HEK293T (cell line): Measurements from ENCODE around the gene ACAT1.

Experiments used
- CTCF ChIA-PET: fragments of 350-600 bp; formaldehyde crosslinking; extraction: SDS; loops from one replicate; lab custom pipeline; 2021; ENCODE audit warnings: antibody characterized with exemption, inconsistent platforms; lab: Yijun Ruan, JAX
- POLR2A ChIA-PET: fragments of 350-600 bp; formaldehyde crosslinking; extraction: SDS; loops from one replicate; lab custom pipeline; 2020; ENCODE audit warnings: antibody characterized with exemption, inconsistent platforms; lab: Yijun Ruan, JAX
- DNase-seq: peaks from one replicate; pipeline ENCODE4 v3.0.0; 2012; ENCODE audit warnings: mixed read lengths; ENCODE audit errors: extremely low spot score
- ARNT ChIP-seq: fragments of 450-650 bp; IDR thresholded peaks from 2 replicates; pipeline ENCODE4 v1.6.1; 2017; ENCODE audit warnings: mild to moderate bottlenecking
- BHLHE40 ChIP-seq: fragments of 450-650 bp; IDR thresholded peaks from 2 replicates; pipeline ENCODE4 v1.6.1; 2016; ENCODE audit warnings: mild to moderate bottlenecking, moderate library complexity, borderline replicate concordance
- CTBP1 ChIP-seq: fragments of 450-650 bp; IDR thresholded peaks from 2 replicates; pipeline ENCODE4 v1.6.1; 2016; ENCODE audit warnings: borderline replicate concordance
- ELF4 ChIP-seq: fragments of 450-650 bp; IDR thresholded peaks from 2 replicates; pipeline ENCODE4 v1.6.1; 2017; ENCODE audit warnings: antibody characterized with exemption
- FOXA1 ChIP-seq: fragments of 450-650 bp; IDR thresholded peaks from 2 replicates; pipeline ENCODE4 v1.6.1; 2016; ENCODE audit warnings: mild to moderate bottlenecking
- FOXK2 ChIP-seq: fragments of 450-650 bp; IDR thresholded peaks from 2 replicates; pipeline ENCODE4 v1.6.1; 2016; ENCODE audit warnings: mild to moderate bottlenecking
- FOXM1 ChIP-seq: fragments of 450-650 bp; IDR thresholded peaks from 2 replicates; pipeline ENCODE4 v1.6.1; 2017; ENCODE audit warnings: mild to moderate bottlenecking, borderline replicate concordance
- HDGF ChIP-seq: fragments of 450-650 bp; IDR thresholded peaks from 2 replicates; pipeline ENCODE4 v1.6.1; 2017; ENCODE audit warnings: antibody characterized with exemption, borderline replicate concordance
- L3MBTL2 ChIP-seq: fragments of 450-650 bp; conservative IDR thresholded peaks from 2 replicates; pipeline ENCODE4 v1.6.1; 2016; ENCODE audit warnings: mild to moderate bottlenecking
- LEF1 ChIP-seq: fragments of 450-650 bp; IDR thresholded peaks from 2 replicates; pipeline ENCODE4 v1.6.1; 2017; ENCODE audit warnings: mild to moderate bottlenecking, borderline replicate concordance
- NFRKB ChIP-seq: fragments of 450-650 bp; IDR thresholded peaks from 2 replicates; pipeline ENCODE4 v1.6.1; 2016; ENCODE audit warnings: mild to moderate bottlenecking, moderate library complexity
- PKNOX1 ChIP-seq: fragments of 450-650 bp; IDR thresholded peaks from 2 replicates; pipeline ENCODE4 v1.6.1; 2016
- SP1 ChIP-seq: fragments of 450-650 bp; IDR thresholded peaks from 2 replicates; pipeline ENCODE4 v1.6.1; 2017
- SUZ12 ChIP-seq: fragments of 450-650 bp; IDR thresholded peaks from 2 replicates; pipeline ENCODE4 v1.6.1; 2016; ENCODE audit warnings: mild to moderate bottlenecking
- TARDBP ChIP-seq: fragments of 450-650 bp; IDR thresholded peaks from 2 replicates; pipeline ENCODE4 v1.6.1; 2016
- ZNF384 ChIP-seq: fragments of 450-650 bp; IDR thresholded peaks from 2 replicates; pipeline ENCODE4 v1.6.1; 2016

The ACAT1 gene

DNA sequence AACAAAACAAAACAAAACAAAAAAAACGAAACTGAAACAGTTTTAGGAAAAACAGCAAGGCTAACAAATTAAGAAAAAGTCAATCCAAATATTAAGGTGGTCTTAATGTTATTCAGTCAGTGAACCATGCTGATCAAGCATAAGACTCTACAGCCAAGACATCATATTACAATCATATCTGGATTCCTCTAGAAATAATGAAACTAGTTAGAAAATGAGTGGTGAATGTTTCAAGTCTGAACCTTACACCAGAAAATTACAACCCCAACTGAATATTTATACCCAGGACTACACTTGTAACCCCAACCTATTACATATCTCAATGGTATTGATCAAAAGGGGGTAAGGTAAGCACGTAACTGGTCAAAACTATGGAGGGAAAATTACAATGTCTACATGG is 48.8 kb downstream of the ACAT1 start:
- CTCF ChIA-PET = no interaction called here
- no peak for DNase-seq
- TF ChIP-seq LEF1 (no peak), SP1 (no peak), BHLHE40 (no peak), NFRKB (no peak), FOXK2 (no peak), ZNF384 (no peak), HDGF (no peak), ELF4 (no peak), CTBP1 (no peak), FOXM1 (no peak), FOXA1 (no peak), ARNT (no peak), PKNOX1 (no peak), TARDBP (no peak), SUZ12 (no peak), L3MBTL2 (no peak)
- POLR2A ChIA-PET = no interaction called here

DNA sequence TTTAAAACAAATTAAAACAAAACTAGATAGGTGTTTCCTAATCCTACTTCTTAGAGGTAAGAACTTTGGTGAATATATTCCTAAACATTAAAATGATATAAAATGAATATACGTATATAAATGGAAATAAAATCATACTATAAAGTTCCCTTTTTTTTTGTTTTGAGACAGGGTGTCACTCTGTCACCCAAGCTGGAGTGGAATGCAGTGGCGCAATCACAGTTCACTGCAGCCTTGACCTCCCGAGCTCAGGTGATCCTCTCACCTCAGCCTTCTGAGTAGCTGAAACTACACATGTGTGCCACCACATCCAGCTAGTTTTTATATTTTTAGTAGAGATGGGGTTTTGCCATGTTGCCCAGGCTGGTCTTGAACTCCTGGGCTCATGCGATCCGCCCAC is 56.2 kb downstream of the ACAT1 start:
- ChIA-PET POLR2A (no interaction called here), CTCF (no interaction called here)
- DNase-seq = no peak
- TF ChIP-seq FOXA1 (no peak), HDGF (no peak), BHLHE40 (no peak), NFRKB (no peak), CTBP1 (no peak), TARDBP (no peak), ZNF384 (no peak), FOXM1 (no peak), PKNOX1 (no peak), LEF1 (no peak), L3MBTL2 (no peak)

DNA sequence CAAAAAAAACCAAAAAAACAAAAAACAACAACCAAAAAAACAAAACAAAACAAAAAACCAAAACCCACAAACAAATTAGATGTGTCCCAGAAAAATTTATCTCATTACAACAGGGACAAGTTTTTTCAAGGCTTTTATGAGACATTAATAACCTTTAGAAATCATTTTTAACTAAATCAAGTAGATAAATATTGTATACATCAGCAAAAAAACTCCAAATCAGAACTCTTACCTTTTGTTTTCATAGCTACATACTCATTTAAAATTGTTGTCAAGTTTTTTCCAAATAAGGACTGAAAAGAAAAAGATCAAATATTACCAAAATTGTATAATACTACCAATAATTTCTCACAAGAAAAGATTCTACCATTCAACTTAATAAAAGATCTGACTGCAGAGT is 72.4 kb downstream of the ACAT1 start:
- ChIA-PET CTCF (no interaction called here), POLR2A (no interaction called here)
- TF ChIP-seq LEF1 (no peak), HDGF (no peak), NFRKB (no peak), SUZ12 (no peak), ELF4 (no peak), TARDBP (no peak), FOXA1 (no peak), ARNT (no peak), L3MBTL2 (no peak), FOXK2 (no peak), PKNOX1 (no peak), BHLHE40 (no peak), SP1 (no peak), CTBP1 (no peak), ZNF384 (no peak), FOXM1 (no peak)
- no peak for DNase-seq

GRCh38 chr11:108196901-108197300 is 75.5 kb downstream of the ACAT1 start:
- ChIA-PET CTCF (no interaction called here), POLR2A (no interaction called here)
- no peak for TF ChIP-seq SP1
- TF ChIP-seq ARNT = no peak
- TF ChIP-seq SUZ12 = no peak
- TF ChIP-seq NFRKB = no peak
- TF ChIP-seq PKNOX1 = no peak
- no peak for TF ChIP-seq L3MBTL2
- no peak for TF ChIP-seq ELF4
- no peak for TF ChIP-seq LEF1
- TF ChIP-seq FOXA1 = no peak
- TF ChIP-seq ZNF384 = no peak
- no peak for TF ChIP-seq FOXM1
- TF ChIP-seq CTBP1 = no peak
- TF ChIP-seq FOXK2 = no peak
- TF ChIP-seq TARDBP = no peak
- TF ChIP-seq BHLHE40 = no peak
- DNase-seq = no peak
